WTC11 (cell line): ENCODE results near the gene SPN. TPM values are rescaled to one million over a fixed set of nuclear protein-coding genes. Genes with fewer than 3 reads are reported as not detected.

Experiments used
- ATAC-seq: fragments of 200-7000 bp; cut with Tn5 transposase; 2 replicates; pipeline ENCODE4 v1.10.0; 2021; ENCODE audit warnings: mild to moderate bottlenecking, moderate library complexity
- CTCF ChIA-PET: fragments of 300-600 bp; sonication (Branson Sonifier 250); formaldehyde crosslinking; loops from one replicate; lab custom pipeline; 2021; ENCODE audit warnings: antibody characterized with exemption; lab: Charles Lee
- POLR2A ChIA-PET: fragments of 350-600 bp; sonication (Branson Sonifier 250); formaldehyde crosslinking; loops from one replicate; lab custom pipeline; 2021; ENCODE audit warnings: antibody characterized with exemption; lab: Charles Lee
- DNase-seq: peaks from one replicate; pipeline ENCODE4 v3.0.0; 2021; ENCODE audit warnings: low spot score
- H3K27ac Mint-ChIP-seq: 2 replicates; pipeline ENCODE4 v1.8.0; 2021; ENCODE audit warnings: mixed read lengths
- H3K27me3 Mint-ChIP-seq: 2 replicates; pipeline ENCODE4 v1.8.0; 2021; ENCODE audit warnings: low read depth, mild to moderate bottlenecking, moderate library complexity, mixed read lengths
- H3K36me3 Mint-ChIP-seq: 2 replicates; pipeline ENCODE4 v1.8.0; 2021; ENCODE audit warnings: mixed read lengths
- H3K4me1 Mint-ChIP-seq: 2 replicates; pipeline ENCODE4 v1.8.0; 2022; ENCODE audit warnings: mixed read lengths
- H3K4me3 Mint-ChIP-seq: 2 replicates; pipeline ENCODE4 v1.8.0; 2021; ENCODE audit warnings: mild to moderate bottlenecking, moderate library complexity, mixed read lengths
- H3K9me3 Mint-ChIP-seq: 2 replicates; pipeline ENCODE4 v1.8.0; 2021; ENCODE audit warnings: mixed read lengths
- ATF2 ChIP-seq: sonication (generic); formaldehyde crosslinking; IDR thresholded peaks from 2 replicates; pipeline ENCODE4 v1.8.1; 2022; ENCODE audit warnings: low read depth, missing genetic modification reagents, borderline replicate concordance
- CBFB ChIP-seq: sonication (generic); formaldehyde crosslinking; IDR thresholded peaks from 2 replicates; pipeline ENCODE4 v1.8.1; 2022; ENCODE audit warnings: mild to moderate bottlenecking, low read depth, missing genetic modification reagents
- E2F4 ChIP-seq: sonication (generic); formaldehyde crosslinking; IDR thresholded peaks from 2 replicates; pipeline ENCODE4 v1.8.1; 2022; ENCODE audit warnings: low read depth, mild to moderate bottlenecking, moderate library complexity, missing genetic modification reagents, borderline replicate concordance
- ELF4 ChIP-seq: sonication (generic); formaldehyde crosslinking; IDR thresholded peaks from 2 replicates; pipeline ENCODE4 v1.8.1; 2022; ENCODE audit warnings: low read depth, mild to moderate bottlenecking, moderate library complexity, missing genetic modification reagents
- GABPB1 ChIP-seq: sonication (generic); formaldehyde crosslinking; IDR thresholded peaks from 2 replicates; pipeline ENCODE4 v1.8.1; 2023; ENCODE audit warnings: mild to moderate bottlenecking, missing genetic modification reagents
- GTF2I ChIP-seq: fragments of 250-450 bp; sonication (Bioruptor Pico); conservative IDR thresholded peaks from 2 replicates; pipeline ENCODE4 v1.4.0; 2021; ENCODE audit warnings: mild to moderate bottlenecking
- JAZF1 ChIP-seq: fragments of 250-450 bp; sonication (Bioruptor Pico); IDR thresholded peaks from 2 replicates; pipeline ENCODE4 v1.9.0; 2021; ENCODE audit warnings: moderate library complexity, mild to moderate bottlenecking, inconsistent platforms
- NFATC4 ChIP-seq: fragments of 250-450 bp; sonication (Bioruptor Pico); IDR thresholded peaks from 2 replicates; pipeline ENCODE4 v1.9.0; 2021; ENCODE audit warnings: mild to moderate bottlenecking
- RORB ChIP-seq: fragments of 250-450 bp; sonication (Bioruptor Pico); IDR thresholded peaks from 2 replicates; pipeline ENCODE4 v1.9.0; 2021; ENCODE audit warnings: mild to moderate bottlenecking
- SMAD4 ChIP-seq: sonication (generic); formaldehyde crosslinking; IDR thresholded peaks from 2 replicates; pipeline ENCODE4 v1.8.0; 2022; ENCODE audit warnings: mild to moderate bottlenecking, missing genetic modification reagents
- SP1 ChIP-seq: sonication (generic); formaldehyde crosslinking; conservative IDR thresholded peaks from 2 replicates; pipeline ENCODE4 v1.8.1; 2022; ENCODE audit warnings: missing genetic modification reagents
- TP53 ChIP-seq: sonication (generic); formaldehyde crosslinking; IDR thresholded peaks from 2 replicates; pipeline ENCODE4 v1.8.1; 2023; ENCODE audit warnings: mild to moderate bottlenecking, missing genetic modification reagents
- ZNF121 ChIP-seq: sonication (generic); formaldehyde crosslinking; IDR thresholded peaks from 2 replicates; pipeline ENCODE4 v1.8.0; 2023; ENCODE audit warnings: missing genetic modification reagents
- ZNF317 ChIP-seq: sonication (generic); formaldehyde crosslinking; IDR thresholded peaks from 2 replicates; pipeline ENCODE4 v1.8.1; 2023; ENCODE audit warnings: low read depth, mild to moderate bottlenecking, moderate library complexity, missing genetic modification reagents, borderline replicate concordance
- ZNF423 ChIP-seq: fragments of 250-450 bp; sonication (Bioruptor Pico); IDR thresholded peaks from 2 replicates; pipeline ENCODE4 v2.1.2; 2022; ENCODE audit warnings: mild to moderate bottlenecking, moderate library complexity
- ZNF425 ChIP-seq: fragments of 250-450 bp; sonication (Bioruptor Pico); conservative IDR thresholded peaks from 2 replicates; pipeline ENCODE4 v1.9.0; 2021; ENCODE audit warnings: mild to moderate bottlenecking
- total RNA-seq: library from RNA; stranded (reverse); gene quantifications from 3 replicates; pipeline ENCODE4 v1.2.3, GENCODE V29; 2021
- TF ChIP-seq, protein P1 (sequence below): sonication (generic); formaldehyde crosslinking; IDR thresholded peaks from 2 replicates; pipeline ENCODE4 v1.8.0; 2022; ENCODE audit warnings: mild to moderate bottlenecking, missing genetic modification reagents

The SPN gene
- total RNA-seq, 1 experiment from 2014 or later: 2.3 TPM

DNA sequence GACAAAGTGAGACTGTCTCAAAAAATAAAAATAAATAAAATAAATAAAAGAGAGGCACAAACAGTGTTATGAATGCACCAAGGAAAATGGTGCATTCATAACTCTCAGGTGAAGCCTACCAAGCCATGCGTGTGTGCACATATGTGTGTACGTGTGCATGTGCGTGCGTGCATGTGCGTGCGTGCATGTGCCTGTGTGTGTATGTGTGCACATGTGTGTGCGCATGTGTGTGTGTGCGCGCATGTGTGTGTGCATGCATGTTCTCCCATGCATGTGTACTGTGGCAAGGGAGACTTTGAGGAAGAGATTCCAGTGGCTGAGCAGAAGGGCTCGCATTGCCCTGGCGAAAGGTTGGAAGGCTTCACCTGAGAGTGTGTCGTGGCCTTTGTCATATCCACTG, 4.7 kb downstream of the SPN start:
- Mint-ChIP-seq H3K4me3 (no peak overlapping the region), H3K27ac (peak overlapping the region; percentile 86), H3K9me3 (no peaks in the 10 kb centered on the region)
- no peak for DNase-seq
- ATAC-seq: no peak
- POLR2A ChIA-PET: no interaction called here
- CTCF ChIA-PET: interaction anchor here (1.7 to 1.9 kb wide), 2 partner anchors 23 to 48 kb away, joined by 3 to 11 read pairs; no protein-coding TSS in a partner anchor
- TF ChIP-seq ZNF423 (CRISPR knock-in tag): no peak
- TF ChIP-seq, all 79 proteins: peak for 0
- Mint-ChIP-seq H3K4me1 (peaks cover 39% of the 10 kb centered on the region), H3K36me3 (no peaks in the 10 kb centered on the region), H3K27me3 (no peaks in the 10 kb centered on the region)

- ChIA-PET POLR2A (interaction anchor here (0.6 kb wide), 1 partner anchor 12 kb away, joined by 4 read pairs; no protein-coding TSS in a partner anchor), CTCF (interaction anchor here (1.7 kb wide), 1 partner anchor 48 kb away, joined by 3 read pairs; no protein-coding TSS in a partner anchor)
- Mint-ChIP-seq H3K27me3 (no peaks in the 10 kb centered on the region), H3K4me1 (peaks cover 36% of the 10 kb centered on the region)
- ATAC-seq: no peak
- TF ChIP-seq GABPB1: no peak
- TF ChIP-seq, all 79 proteins: peak for 0
- Mint-ChIP-seq H3K27ac (no peak overlapping the region), H3K4me3 (no peak overlapping the region), H3K9me3 (no peaks in the 10 kb centered on the region), H3K36me3 (no peaks in the 10 kb centered on the region)
- no peak for DNase-seq
Observed at GRCh38 chr16:29668267-29668666, 5.2 kb downstream of the SPN start.

DNA sequence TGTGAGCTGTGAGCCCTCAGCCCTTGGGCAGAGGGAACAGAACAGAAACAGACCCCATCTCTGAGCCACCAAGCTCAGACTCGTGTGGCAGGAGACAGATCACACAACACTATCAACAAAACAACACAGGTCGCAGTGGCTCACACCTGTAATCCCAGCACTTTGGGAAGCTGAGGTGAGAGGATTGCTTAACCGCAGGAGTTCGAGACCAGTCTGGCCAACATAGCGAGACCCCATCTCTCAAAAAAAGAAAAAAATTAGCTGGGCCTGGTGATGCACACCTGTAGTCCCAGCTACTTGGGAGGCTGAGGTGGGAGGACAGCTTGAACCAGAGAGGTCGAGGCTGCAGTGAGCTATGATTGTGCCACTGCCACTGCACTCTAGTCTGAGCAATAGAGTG, 10.5 kb downstream of the SPN start:
- no peaks in the 10 kb centered on the region for H3K9me3 Mint-ChIP-seq
- H3K4me3 Mint-ChIP-seq: no peak overlapping the region
- TF ChIP-seq ZNF121 (CRISPR knock-in tag): peak; percentile 78
- no peak for TF ChIP-seq RORB (CRISPR knock-in tag)
- POLR2A ChIA-PET: no interaction called here
- ATAC-seq (no peak), DNase-seq (no peak)
- H3K36me3 Mint-ChIP-seq: no peaks in the 10 kb centered on the region
- CTCF ChIA-PET: interaction anchor here (1.0 to 1.3 kb wide), 2 partner anchors 25 to 56 kb away, joined by 4 read pairs; no protein-coding TSS in a partner anchor
- H3K4me1 Mint-ChIP-seq: peaks cover 17% of the 10 kb centered on the region
- no peak overlapping the region; the same call in 1 of the 2 replicates for H3K27ac Mint-ChIP-seq
- H3K27me3 Mint-ChIP-seq: no peaks in the 10 kb centered on the region

DNA sequence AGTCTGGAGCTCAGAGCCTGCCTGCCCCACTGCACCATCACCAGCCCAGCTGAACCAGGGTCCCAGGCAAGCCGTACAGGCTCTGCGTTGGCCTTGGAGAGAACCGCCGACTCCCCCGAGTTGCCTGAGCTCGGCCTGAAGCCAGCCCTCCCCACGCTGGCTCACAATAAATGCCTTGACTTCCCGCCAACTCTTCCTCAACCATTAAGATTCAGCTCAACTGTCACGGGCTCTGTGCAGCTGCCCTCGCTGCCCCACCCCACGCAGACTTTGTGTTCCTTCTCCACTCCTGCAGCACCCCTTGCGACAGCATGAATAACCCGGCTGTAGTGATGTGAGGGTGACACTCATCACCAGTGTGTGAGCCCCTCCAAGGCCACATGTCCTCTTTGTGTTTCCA, 11.1 kb downstream of the SPN start:
- DNase-seq (no peak), ATAC-seq (no peak)
- Mint-ChIP-seq H3K36me3 (no peaks in the 10 kb centered on the region), H3K9me3 (no peaks in the 10 kb centered on the region), H3K4me3 (no peak overlapping the region), H3K27ac (peak overlapping the region; percentile 91), H3K4me1 (peaks cover 19% of the 10 kb centered on the region), H3K27me3 (no peaks in the 10 kb centered on the region)
- POLR2A ChIA-PET: no interaction called here
- CTCF ChIA-PET: interaction anchor here (0.7 to 1.3 kb wide), 4 partner anchors 17 to 55 kb away, joined by 4 to 5 read pairs (median 4); no protein-coding TSS in a partner anchor
- TF ChIP-seq ZNF425 (CRISPR knock-in tag): no peak
- no peak for TF ChIP-seq ZNF317
- TF ChIP-seq SP1 (CRISPR knock-in tag): no peak
- TF ChIP-seq GTF2I (CRISPR knock-in tag): no peak
- TF ChIP-seq NFATC4: no peak
- TF ChIP-seq, protein P1, sequence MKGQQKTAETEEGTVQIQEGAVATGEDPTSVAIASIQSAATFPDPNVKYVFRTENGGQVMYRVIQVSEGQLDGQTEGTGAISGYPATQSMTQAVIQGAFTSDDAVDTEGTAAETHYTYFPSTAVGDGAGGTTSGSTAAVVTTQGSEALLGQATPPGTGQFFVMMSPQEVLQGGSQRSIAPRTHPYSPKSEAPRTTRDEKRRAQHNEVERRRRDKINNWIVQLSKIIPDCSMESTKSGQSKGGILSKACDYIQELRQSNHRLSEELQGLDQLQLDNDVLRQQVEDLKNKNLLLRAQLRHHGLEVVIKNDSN (CRISPR knock-in tag): no peak

- POLR2A ChIA-PET: interaction anchor here (0.7 to 1.7 kb wide), 3 partner anchors 9 to 38 kb away, joined by 3 to 8 read pairs (median 7); no protein-coding TSS in a partner anchor
- H3K4me3 Mint-ChIP-seq: no peak overlapping the region
- peak overlapping the region; percentile 22; the same call in 1 of the 2 replicates for H3K27ac Mint-ChIP-seq
- TF ChIP-seq JAZF1 (no peak), CBFB (no peak), SMAD4 (CRISPR knock-in tag) (no peak), ATF2 (CRISPR knock-in tag) (no peak), ZNF425 (CRISPR knock-in tag) (no peak), ELF4 (CRISPR knock-in tag) (no peak), TP53 (no peak), E2F4 (CRISPR knock-in tag) (no peak)
Observed at GRCh38 chr16:29675811-29676643, 13.0 kb downstream of the SPN start.

More at GRCh38 chr16:29675811-29676643, 13.0 kb downstream of the SPN start:
- CTCF ChIA-PET: interaction anchor here (0.6 to 2.5 kb wide), 7 partner anchors 9 to 347 kb away, joined by 3 to 11 read pairs (median 4); no protein-coding TSS in a partner anchor
- no peaks in the 10 kb centered on the region for H3K27me3 Mint-ChIP-seq
- no peaks in the 10 kb centered on the region for H3K9me3 Mint-ChIP-seq
- DNase-seq (no peak), ATAC-seq (peak; percentile 63)
- peaks cover 3% of the 10 kb centered on the region for H3K36me3 Mint-ChIP-seq
- H3K4me1 Mint-ChIP-seq: peaks cover 34% of the 10 kb centered on the region
